ENCODE measurements around the gene HSDL1.

The HSDL1 gene

DNA sequence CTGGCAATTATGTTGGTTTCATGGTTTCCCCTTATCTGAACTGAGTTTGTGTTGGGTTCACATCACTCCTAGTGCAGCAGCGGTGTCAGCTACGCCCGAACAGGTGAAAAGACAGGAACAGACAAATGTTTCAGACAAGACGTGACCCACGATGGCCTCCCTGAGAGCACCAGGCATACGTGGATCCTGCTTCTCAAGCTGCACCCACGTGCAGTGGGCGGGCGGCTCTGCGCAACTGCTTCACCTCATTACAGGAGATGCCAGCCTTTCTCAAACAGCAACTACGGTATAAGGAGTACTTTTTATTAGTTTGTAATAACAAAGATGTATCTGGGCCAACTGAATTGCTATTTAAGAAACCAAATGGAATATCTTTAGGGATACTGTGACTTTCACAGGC lies 69.6 kb downstream of the HSDL1 start:
- no peak overlapping the region for H3K4me3 ChIP-seq (ENCODE audit: low read depth, low read length)
- TF ChIP-seq, protein P1, sequence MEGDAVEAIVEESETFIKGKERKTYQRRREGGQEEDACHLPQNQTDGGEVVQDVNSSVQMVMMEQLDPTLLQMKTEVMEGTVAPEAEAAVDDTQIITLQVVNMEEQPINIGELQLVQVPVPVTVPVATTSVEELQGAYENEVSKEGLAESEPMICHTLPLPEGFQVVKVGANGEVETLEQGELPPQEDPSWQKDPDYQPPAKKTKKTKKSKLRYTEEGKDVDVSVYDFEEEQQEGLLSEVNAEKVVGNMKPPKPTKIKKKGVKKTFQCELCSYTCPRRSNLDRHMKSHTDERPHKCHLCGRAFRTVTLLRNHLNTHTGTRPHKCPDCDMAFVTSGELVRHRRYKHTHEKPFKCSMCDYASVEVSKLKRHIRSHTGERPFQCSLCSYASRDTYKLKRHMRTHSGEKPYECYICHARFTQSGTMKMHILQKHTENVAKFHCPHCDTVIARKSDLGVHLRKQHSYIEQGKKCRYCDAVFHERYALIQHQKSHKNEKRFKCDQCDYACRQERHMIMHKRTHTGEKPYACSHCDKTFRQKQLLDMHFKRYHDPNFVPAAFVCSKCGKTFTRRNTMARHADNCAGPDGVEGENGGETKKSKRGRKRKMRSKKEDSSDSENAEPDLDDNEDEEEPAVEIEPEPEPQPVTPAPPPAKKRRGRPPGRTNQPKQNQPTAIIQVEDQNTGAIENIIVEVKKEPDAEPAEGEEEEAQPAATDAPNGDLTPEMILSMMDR (IDR thresholded peaks at IDR 0.05; ENCODE audit: insufficient read depth, low read depth, low read length, missing control alignments), result no peak
- no peak for DNase-seq (ENCODE audit: low read depth)

DNA sequence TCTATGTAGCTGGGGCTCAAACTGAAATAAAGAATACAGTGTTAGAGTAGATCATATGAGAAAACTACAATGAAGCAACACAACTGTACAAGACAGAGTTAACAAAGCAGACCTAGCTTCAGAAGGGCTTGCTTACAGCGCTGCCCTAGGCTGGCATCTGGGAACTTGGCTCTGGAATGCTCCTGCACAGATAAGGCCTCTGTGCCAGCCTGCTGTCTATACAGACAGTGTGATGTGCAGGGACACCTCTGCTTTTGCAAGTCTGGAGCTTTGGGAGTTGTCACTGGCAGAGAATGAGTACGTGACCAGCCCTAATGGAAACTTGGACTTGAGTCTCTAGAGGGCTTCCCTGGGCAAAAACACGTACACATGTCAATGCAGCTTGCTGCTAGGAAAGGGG lies 70.3 kb downstream of the HSDL1 start:
- H3K4me3 ChIP-seq (ENCODE audit: low read depth, low read length), result no peak overlapping the region
- no peak for DNase-seq (ENCODE audit: low read depth)
- TF ChIP-seq, protein P1 (IDR thresholded peaks at IDR 0.05; ENCODE audit: insufficient read depth, low read depth, low read length, missing control alignments), result no peak
